Ovary (tissue), 3 donors: ENCODE measurements around the gene GATD1.

Source experiments
- POLR2A ChIP-seq: fragments of 450-650 bp; IDR thresholded peaks from one replicate; pipeline ENCODE4 v1.6.1; 2017; ENCODE audit warnings: antibody characterized with exemption, mild to moderate bottlenecking, moderate library complexity
- TF ChIP-seq, protein P1 (sequence below), 3 donors: fragments of 450-650 bp in 2 of 3; fragments of 200-600 bp in 1 of 3; IDR thresholded peaks; one replicate each; pipeline versions ENCODE4 v1.5.1 to v1.8.0; 2016 to 2022; ENCODE audit warnings: antibody characterized with exemption in 3 of 3, mild to moderate bottlenecking in 1 of 3
- donor health status: DM: no; HTN: no; CAD: no.

DNA sequence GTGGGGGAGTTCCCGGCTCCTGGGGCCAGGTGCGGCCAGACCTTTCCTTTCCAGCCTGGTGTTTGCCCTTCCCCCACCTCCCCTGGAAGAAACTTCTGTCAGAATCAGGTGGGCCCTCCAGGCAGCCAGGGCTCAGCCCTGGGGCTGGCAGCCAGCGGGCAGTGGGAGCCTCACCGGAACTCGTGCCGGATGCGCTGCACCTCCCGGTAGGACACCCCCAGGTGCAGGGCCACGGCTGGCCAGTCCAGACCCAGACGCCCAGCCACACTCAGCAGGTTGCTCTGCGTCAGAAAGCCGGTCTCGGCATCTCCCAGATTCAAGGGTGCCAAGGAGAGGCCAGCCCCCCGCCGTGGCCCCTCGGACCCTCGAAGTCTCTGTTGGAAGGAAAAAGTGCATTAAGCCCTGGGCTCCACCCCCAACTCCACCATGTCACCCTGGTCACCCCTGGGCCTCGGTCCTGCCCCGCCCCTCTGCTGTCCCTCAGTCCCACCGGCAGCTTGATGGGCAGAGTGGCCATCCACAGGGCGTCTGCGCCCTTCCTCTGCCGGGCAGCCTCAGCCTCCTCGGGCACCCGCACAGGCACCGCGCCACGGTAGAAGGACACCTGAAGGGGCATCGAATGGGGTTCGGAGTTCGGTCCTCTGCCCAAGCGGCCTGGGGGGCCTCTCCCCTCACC, 22.5 kb upstream of the GATD1 start:
- TF ChIP-seq POLR2A, result no peak
- TF ChIP-seq, protein P1, sequence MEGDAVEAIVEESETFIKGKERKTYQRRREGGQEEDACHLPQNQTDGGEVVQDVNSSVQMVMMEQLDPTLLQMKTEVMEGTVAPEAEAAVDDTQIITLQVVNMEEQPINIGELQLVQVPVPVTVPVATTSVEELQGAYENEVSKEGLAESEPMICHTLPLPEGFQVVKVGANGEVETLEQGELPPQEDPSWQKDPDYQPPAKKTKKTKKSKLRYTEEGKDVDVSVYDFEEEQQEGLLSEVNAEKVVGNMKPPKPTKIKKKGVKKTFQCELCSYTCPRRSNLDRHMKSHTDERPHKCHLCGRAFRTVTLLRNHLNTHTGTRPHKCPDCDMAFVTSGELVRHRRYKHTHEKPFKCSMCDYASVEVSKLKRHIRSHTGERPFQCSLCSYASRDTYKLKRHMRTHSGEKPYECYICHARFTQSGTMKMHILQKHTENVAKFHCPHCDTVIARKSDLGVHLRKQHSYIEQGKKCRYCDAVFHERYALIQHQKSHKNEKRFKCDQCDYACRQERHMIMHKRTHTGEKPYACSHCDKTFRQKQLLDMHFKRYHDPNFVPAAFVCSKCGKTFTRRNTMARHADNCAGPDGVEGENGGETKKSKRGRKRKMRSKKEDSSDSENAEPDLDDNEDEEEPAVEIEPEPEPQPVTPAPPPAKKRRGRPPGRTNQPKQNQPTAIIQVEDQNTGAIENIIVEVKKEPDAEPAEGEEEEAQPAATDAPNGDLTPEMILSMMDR (IDR thresholded peaks at IDR 0.05), result no peak
